Smooth muscle cell (in vitro differentiated cells): Measurements from ENCODE around the gene IFT25. TPM values are rescaled to one million over a fixed set of nuclear protein-coding genes. Genes with fewer than 3 reads are reported as not detected.

Experiments
- DNase-seq: peaks from one replicate; lab custom pipeline; 2025; ENCODE audit not compliant: unreplicated experiment; lab: John Stamatoyannopoulos, UW
- H2AFZ ChIP-seq: fragments of 200-600 bp; sonication (generic); 2 replicates; pipeline ENCODE4 v1.6.0; 2016; ENCODE audit warnings: antibody characterized with exemption, low read depth, mild to moderate bottlenecking
- H3F3A ChIP-seq: fragments of 200-600 bp; sonication (generic); 2 replicates; pipeline ENCODE4 v1.6.0; 2017; ENCODE audit warnings: antibody characterized with exemption, low read depth
- H3K27ac ChIP-seq: fragments of 200-600 bp; sonication (generic); 2 replicates; pipeline ENCODE4 v1.5.1; 2016; ENCODE audit warnings: low read depth, mild to moderate bottlenecking
- H3K27me3 ChIP-seq: fragments of 200-600 bp; sonication (generic); 2 replicates; pipeline ENCODE4 v1.6.1; 2016; ENCODE audit warnings: low read depth, mild to moderate bottlenecking
- H3K36me3 ChIP-seq: fragments of 200-600 bp; sonication (generic); 2 replicates; pipeline ENCODE4 v1.5.1; 2016; ENCODE audit warnings: low read depth
- H3K4me1 ChIP-seq: fragments of 200-600 bp; sonication (generic); 2 replicates; pipeline ENCODE4 v1.5.1; 2016; ENCODE audit warnings: low read depth
- H3K4me2 ChIP-seq: fragments of 200-600 bp; sonication (generic); 2 replicates; pipeline ENCODE4 v1.6.0; 2016; ENCODE audit warnings: mild to moderate bottlenecking
- H3K4me3 ChIP-seq: fragments of 200-600 bp; sonication (generic); 2 replicates; pipeline ENCODE4 v1.5.1; 2016; ENCODE audit warnings: mild to moderate bottlenecking
- H3K79me2 ChIP-seq: fragments of 200-600 bp; sonication (generic); 2 replicates; pipeline ENCODE4 v1.6.0; 2016; ENCODE audit warnings: low read depth, mild to moderate bottlenecking
- H3K9ac ChIP-seq: fragments of 200-600 bp; sonication (generic); 2 replicates; pipeline ENCODE4 v1.6.0; 2016; ENCODE audit warnings: low read depth
- H3K9me3 ChIP-seq: fragments of 200-600 bp; sonication (generic); replicated peaks from 2 replicates; pipeline ENCODE4 v1.5.1; 2016; ENCODE audit warnings: low read depth
- H4K20me1 ChIP-seq: fragments of 200-600 bp; sonication (generic); 2 replicates; pipeline ENCODE4 v1.6.0; 2016; ENCODE audit warnings: low read depth
- CTCF ChIP-seq: fragments of 200-600 bp; sonication (generic); IDR thresholded peaks from 2 replicates; pipeline ENCODE4 v1.5.1; 2017; ENCODE audit warnings: borderline replicate concordance, mild to moderate bottlenecking, antibody characterized with exemption; ENCODE audit not compliant: insufficient read depth, poor library complexity, severe bottlenecking
- WGBS: methylation state at CpG from one replicate; pipeline ENCODE4 v1.1.7; 2016; ENCODE audit warnings: low lambda C conversion rate; 5-methylcytosine and 5-hydroxymethylcytosine counted together
- polyA plus RNA-seq: library from polyadenylated mRNA; unstranded; fragments of >200 nt; fragmentation: Nextera tagmentation; extraction: Ambion mirVana; gene quantifications from 2 replicates; pipeline ENCODE4 v1.2.1, GENCODE V29; 2016
- total RNA-seq: library from RNA; depleted of rRNA; stranded (reverse); fragments of >200 nt; gene quantifications from 2 replicates; pipeline ENCODE4 v1.2.3, GENCODE V29; 2014

Gene IFT25
- total and polyA plus RNA-seq, 2 experiments from 2014 or later: 27.4 to 46.3 TPM

- TF ChIP-seq CTCF: no peak
- H4K20me1 ChIP-seq: peaks cover 26% of the 10 kb centered on the region
- no peak overlapping the region for H3K4me2 ChIP-seq
- WGBS: 93% methylated on average over 14 of the region's 14 CpGs
- no peak overlapping the region for H2AFZ ChIP-seq
- no peak for DNase-seq
- H3K4me3 ChIP-seq: no peak overlapping the region
- no peak overlapping the region for H3K9ac ChIP-seq
- no peak overlapping the region for H3K27ac ChIP-seq
- H3K36me3 ChIP-seq: no peaks in the 10 kb centered on the region
- H3F3A ChIP-seq: no peaks in the 10 kb centered on the region
- no peaks in the 10 kb centered on the region for H3K9me3 ChIP-seq
- H3K79me2 ChIP-seq: peaks cover 72% of the 10 kb centered on the region
- no peaks in the 10 kb centered on the region for H3K27me3 ChIP-seq
- H3K4me1 ChIP-seq: peaks cover 9% of the 10 kb centered on the region
Measured at GRCh38 chr1:53943490-53944043, 1.9 kb downstream of the IFT25 start.

- Histone ChIP-seq H3K4me2 (no peak overlapping the region), H3K27me3 (no peaks in the 10 kb centered on the region), H2AFZ (no peak overlapping the region), H3K4me3 (no peak overlapping the region), H3K9me3 (no peaks in the 10 kb centered on the region), H3K27ac (no peak overlapping the region), H3F3A (no peaks in the 10 kb centered on the region), H3K79me2 (peaks cover 68% of the 10 kb centered on the region), H4K20me1 (peaks cover 21% of the 10 kb centered on the region), H3K36me3 (no peaks in the 10 kb centered on the region), H3K4me1 (peaks cover 9% of the 10 kb centered on the region), H3K9ac (no peak overlapping the region)
- TF ChIP-seq CTCF: no peak
- no peak for DNase-seq
- 95% methylated on average over 6 of the region's 6 CpGs for WGBS
Measured at GRCh38 chr1:53943090-53943489, 2.4 kb downstream of the IFT25 start.

GRCh38 chr1:53942127-53942957 lies 3.2 kb downstream of the IFT25 start:
- Histone ChIP-seq H3K4me1 (peaks cover 5% of the 10 kb centered on the region), H3K4me2 (no peak overlapping the region), H3K36me3 (no peaks in the 10 kb centered on the region), H3K4me3 (no peak overlapping the region), H3K9me3 (no peaks in the 10 kb centered on the region), H3K27ac (no peak overlapping the region), H2AFZ (no peak overlapping the region), H3F3A (no peaks in the 10 kb centered on the region), H3K9ac (no peak overlapping the region), H3K79me2 (peaks cover 60% of the 10 kb centered on the region), H4K20me1 (peaks cover 14% of the 10 kb centered on the region), H3K27me3 (no peaks in the 10 kb centered on the region)
- DNase-seq: no peak
- no peak for TF ChIP-seq CTCF
- WGBS: 92% methylated on average over 7 of the region's 7 CpGs
